ENCODE measurements around the gene ICAM1. TPM values are rescaled to one million over a fixed set of nuclear protein-coding genes. Genes with fewer than 3 reads are reported as not detected.

Gene ICAM1
- total RNA-seq, 1 experiment from 2014 or later, result 136 TPM

Small RNA genes lying within 50 kb of the gene (microRNA-seq; reads per million reads assigned to microRNA genes)
- not detected for gene MIR4322 (ENCODE audit: unreplicated experiment)

Other genes with a start within 250 kb of the ICAM1 start
- 17.4 TPM for gene SHFL, start 184.8 kb upstream of the ICAM1 start, total RNA-seq (2021; ENCODE audit: unreplicated experiment)
- gene ANGPTL6, start 168.4 kb upstream of the ICAM1 start, total RNA-seq (2021; ENCODE audit: unreplicated experiment), result 0.74 TPM
- gene PPAN, start 164.8 kb upstream of the ICAM1 start, total RNA-seq (2021; ENCODE audit: unreplicated experiment), result 63.3 TPM
- gene P2RY11, start 159.4 kb upstream of the ICAM1 start, total RNA-seq (2021; ENCODE audit: unreplicated experiment), result 12.5 TPM
- 233 TPM for gene EIF3G, start 151.2 kb upstream of the ICAM1 start, total RNA-seq (2021; ENCODE audit: unreplicated experiment)
- 168 TPM for gene DNMT1, start 76.2 kb upstream of the ICAM1 start, total RNA-seq (2021; ENCODE audit: unreplicated experiment)
- 2.9 TPM for gene S1PR2, start 39.8 kb upstream of the ICAM1 start, total RNA-seq (2021; ENCODE audit: unreplicated experiment)
- 62.8 TPM for gene MRPL4, start 18.9 kb upstream of the ICAM1 start, total RNA-seq (2021; ENCODE audit: unreplicated experiment)
- gene ICAM4, start 15.8 kb downstream of the ICAM1 start, total RNA-seq (2021; ENCODE audit: unreplicated experiment), result 2.8 TPM
- gene ICAM5, start 18.8 kb downstream of the ICAM1 start, total RNA-seq (2021; ENCODE audit: unreplicated experiment), result 19.5 TPM
- gene ZGLP1, start 38.7 kb downstream of the ICAM1 start, total RNA-seq (2021; ENCODE audit: unreplicated experiment), result 1.3 TPM
- gene FDX2, start 44.9 kb downstream of the ICAM1 start, total RNA-seq (2021; ENCODE audit: unreplicated experiment), result 25.5 TPM
- gene RAVER1, start 62.4 kb downstream of the ICAM1 start, total RNA-seq (2021; ENCODE audit: unreplicated experiment), result 55.6 TPM
- gene ICAM3, start 68.5 kb downstream of the ICAM1 start, total RNA-seq (2021; ENCODE audit: unreplicated experiment), result 10.5 TPM
- gene TYK2, start 109.5 kb downstream of the ICAM1 start, total RNA-seq (2021; ENCODE audit: unreplicated experiment), result 104 TPM
- gene CDC37, start 132.4 kb downstream of the ICAM1 start, total RNA-seq (2021; ENCODE audit: unreplicated experiment), result 162 TPM
- 25.8 TPM for gene PDE4A, start 149.4 kb downstream of the ICAM1 start, total RNA-seq (2021; ENCODE audit: unreplicated experiment)
- 102 TPM for gene KEAP1, start 232.2 kb downstream of the ICAM1 start, total RNA-seq (2021; ENCODE audit: unreplicated experiment)
- gene S1PR5, start 246.3 kb downstream of the ICAM1 start, total RNA-seq (2021; ENCODE audit: unreplicated experiment), result 3.4 TPM

All from Panc1 (cell line).